Natural killer cell (primary cell): Measurements from ENCODE around the gene MAN2A2. TPM values are rescaled to one million over a fixed set of nuclear protein-coding genes. Genes with fewer than 3 reads are reported as not detected.

Experiments
- ATAC-seq, 3 donors: fragments of 150-1000 bp in 2 of 3; fragments of 200-7000 bp in 1 of 3; cut with Tn5 transposase; 1 replicate in 1 of 3; 2 replicates in 2 of 3; pipeline ENCODE4 v1.10.0; 2021; ENCODE audit warnings: mild to moderate bottlenecking in 2 of 3, moderate library complexity in 2 of 3
- DNase-seq, 2 donors: peaks; one replicate each; pipeline versions ENCODE4 v3.0.0 to v3.0.0-alpha.2; 2013 to 2021; ENCODE audit warnings: mixed read lengths in 1 of 2
- H3K27ac ChIP-seq: one replicate; pipeline ENCODE4 v1.5.1; 2013; ENCODE audit warnings: mild to moderate bottlenecking, low read length
- H3K27me3 ChIP-seq: one replicate; pipeline ENCODE4 v1.6.1; 2013; ENCODE audit warnings: low read length; ENCODE audit not compliant: control insufficient read depth, insufficient read depth
- H3K36me3 ChIP-seq: one replicate; pipeline ENCODE4 v1.6.1; 2013; ENCODE audit warnings: low read length; ENCODE audit not compliant: control insufficient read depth, insufficient read depth
- H3K4me1 ChIP-seq: one replicate; pipeline ENCODE4 v1.6.1; 2013; ENCODE audit warnings: low read length; ENCODE audit not compliant: control insufficient read depth, insufficient read depth
- H3K4me3 ChIP-seq: one replicate; pipeline ENCODE4 v1.5.1; 2013; ENCODE audit warnings: low read length
- H3K9me3 ChIP-seq: one replicate; pipeline ENCODE4 v1.6.1; 2013; ENCODE audit warnings: low read length; ENCODE audit not compliant: control insufficient read depth, insufficient read depth
- H3K27ac Mint-ChIP-seq, 2 donors: one replicate each; pipeline ENCODE4 v1.8.0; 2022; ENCODE audit warnings: mild to moderate bottlenecking in 2 of 2, mixed read lengths in 2 of 2, moderate library complexity in 1 of 2
- H3K27me3 Mint-ChIP-seq, 2 donors: one replicate each; pipeline ENCODE4 v1.8.0; 2022; ENCODE audit warnings: low read depth in 2 of 2, mixed read lengths in 2 of 2
- H3K36me3 Mint-ChIP-seq: one replicate; pipeline ENCODE4 v1.8.0; 2022; ENCODE audit warnings: mixed read lengths
- H3K4me1 Mint-ChIP-seq, 2 donors: one replicate each; pipeline ENCODE4 v1.8.0; 2022; ENCODE audit warnings: mixed read lengths in 2 of 2
- H3K4me3 Mint-ChIP-seq: one replicate; pipeline ENCODE4 v1.8.0; 2022; ENCODE audit warnings: mild to moderate bottlenecking, moderate library complexity, mixed read lengths
- H3K9me3 Mint-ChIP-seq, 2 donors: one replicate each; pipeline ENCODE4 v1.8.0; 2022; ENCODE audit warnings: mixed read lengths in 2 of 2
- CTCF ChIP-seq: fragments of 200-600 bp; IDR thresholded peaks from one replicate; pipeline ENCODE4 v1.8.0; 2022; ENCODE audit warnings: antibody characterized with exemption
- WGBS: methylation state at CpG from one replicate; pipeline ENCODE4 v1.1.7; 2013; ENCODE audit warnings: missing lambda C conversion rate; ENCODE audit not compliant: insufficient coverage; 5-methylcytosine and 5-hydroxymethylcytosine counted together
- intact Hi-C: fragments of 100-400 bp; cut with micrococcal nuclease; formaldehyde crosslinking; loops from one replicate; pipeline ENCODE4 v1.14.2; 2022
- total RNA-seq, 4 donors: library from RNA; stranded (reverse); fragments of 120-200 nt in 1 of 4; gene quantifications; one replicate each; pipeline versions ENCODE4 v1.2.3 to v1.2.4, GENCODE V29; 2013 to 2022

Gene MAN2A2
- total RNA-seq, 3 donors from 2014 or later (not counting 1 experiment from before 2014, with no cell fraction given) = 158 to 200 (median 177) TPM

GRCh38 chr15:90871716-90872485, 31.2 kb upstream of the MAN2A2 start:
- intact Hi-C loops = loop anchor here (1.0 to 5.0 kb wide), 3 partner anchors 19 to 55 kb away; no protein-coding TSS in a partner anchor
- DNase-seq (no peak), ATAC-seq (peak; percentile 41 to 52 (median 43))
- peaks cover 14% of the 10 kb centered on the region for H3K36me3 ChIP-seq
- Mint-ChIP-seq H3K9me3 (no peaks in the 10 kb centered on the region), H3K4me3 (peak overlapping the region; percentile 94), H3K27me3 (no peaks in the 10 kb centered on the region), H3K27ac (peak overlapping the region; percentile 84 to 89), H3K36me3 (no peaks in the 10 kb centered on the region), H3K4me1 (peaks cover 32 to 63% of the 10 kb centered on the region in 2 donors)
- H3K27me3 ChIP-seq = no peaks in the 10 kb centered on the region
- no peaks in the 10 kb centered on the region for H3K9me3 ChIP-seq
- peak overlapping the region; percentile 6 for H3K27ac ChIP-seq
- TF ChIP-seq CTCF = no peak
- under 1% methylated on average over 77 of the region's 77 CpGs for WGBS
- H3K4me3 ChIP-seq = peak overlapping the region; percentile 68
- H3K4me1 ChIP-seq = peaks cover 50% of the 10 kb centered on the region

GRCh38 chr15:90872486-90873184, 30.5 kb upstream of the MAN2A2 start:
- peaks cover 22% of the 10 kb centered on the region for H3K36me3 ChIP-seq
- ATAC-seq (peak in 2 of 3 donors; percentile 19 to 41), DNase-seq (peak in 1 of 2 donors; percentile 47)
- H3K27ac Mint-ChIP-seq = peak overlapping the region; percentile 84 to 89
- peak overlapping the region; percentile 6 for H3K27ac ChIP-seq
- intact Hi-C loops = loop anchor here (5.0 kb wide), 2 partner anchors 35 to 55 kb away; no protein-coding TSS in a partner anchor
- TF ChIP-seq CTCF = no peak
- WGBS = 15% methylated on average over 11 of the region's 12 CpGs
- H3K36me3 Mint-ChIP-seq = no peaks in the 10 kb centered on the region
- no peaks in the 10 kb centered on the region for H3K27me3 ChIP-seq
- peaks cover 40 to 70% of the 10 kb centered on the region in 2 donors for H3K4me1 Mint-ChIP-seq
- no peaks in the 10 kb centered on the region for H3K27me3 Mint-ChIP-seq
- peak overlapping the region; percentile 94 for H3K4me3 Mint-ChIP-seq
- H3K4me1 ChIP-seq = peaks cover 58% of the 10 kb centered on the region
- no peaks in the 10 kb centered on the region for H3K9me3 Mint-ChIP-seq
- H3K9me3 ChIP-seq = no peaks in the 10 kb centered on the region
- H3K4me3 ChIP-seq = peak overlapping the region; percentile 45

- no peak overlapping the region for H3K27ac ChIP-seq
- no peaks in the 10 kb centered on the region for H3K27me3 ChIP-seq
- ATAC-seq (no peak), DNase-seq (no peak)
- Mint-ChIP-seq H3K36me3 (no peaks in the 10 kb centered on the region), H3K4me1 (peaks cover 44 to 62% of the 10 kb centered on the region in 2 donors), H3K4me3 (peak overlapping the region; percentile 94), H3K27me3 (no peaks in the 10 kb centered on the region), H3K27ac (peak overlapping the region; percentile 84 to 89), H3K9me3 (no peaks in the 10 kb centered on the region)
- intact Hi-C loops = loop anchor here (5.0 kb wide), 2 partner anchors 36 to 56 kb away; no protein-coding TSS in a partner anchor
- no peak overlapping the region for H3K4me3 ChIP-seq
- no peaks in the 10 kb centered on the region for H3K9me3 ChIP-seq
- H3K4me1 ChIP-seq = peaks cover 58% of the 10 kb centered on the region
- 62% methylated on average over 6 of the region's 6 CpGs for whole genome bisulfite sequencing
- H3K36me3 ChIP-seq = peaks cover 31% of the 10 kb centered on the region
- TF ChIP-seq CTCF = no peak
Measured at GRCh38 chr15:90873488-90873997, 29.6 kb upstream of the MAN2A2 start.
